GM18861 (cell line): ENCODE results near the gene EGFL8.
"Not testable (repeated sequence)": the region's sequence is repeated elsewhere in the genome, so short reads cannot be mapped to it uniquely, and the experiment has no call there.

Source experiments
- ATAC-seq: cut with Tn5 transposase; IDR thresholded peaks from one replicate; pipeline ENCODE4 v1.9.1; 2021; ENCODE audit not compliant: unreplicated experiment

EGFL8 gene

GRCh38 chr6:32182555-32182981 lies 18.2 kb downstream of the EGFL8 start:
- no peak for ATAC-seq

GRCh38 chr6:32183030-32183429 lies 18.6 kb downstream of the EGFL8 start:
- ATAC-seq, result no peak

- ATAC-seq, result no peak
Measured at GRCh38 chr6:32183483-32184083, 19.2 kb downstream of the EGFL8 start.

DNA sequence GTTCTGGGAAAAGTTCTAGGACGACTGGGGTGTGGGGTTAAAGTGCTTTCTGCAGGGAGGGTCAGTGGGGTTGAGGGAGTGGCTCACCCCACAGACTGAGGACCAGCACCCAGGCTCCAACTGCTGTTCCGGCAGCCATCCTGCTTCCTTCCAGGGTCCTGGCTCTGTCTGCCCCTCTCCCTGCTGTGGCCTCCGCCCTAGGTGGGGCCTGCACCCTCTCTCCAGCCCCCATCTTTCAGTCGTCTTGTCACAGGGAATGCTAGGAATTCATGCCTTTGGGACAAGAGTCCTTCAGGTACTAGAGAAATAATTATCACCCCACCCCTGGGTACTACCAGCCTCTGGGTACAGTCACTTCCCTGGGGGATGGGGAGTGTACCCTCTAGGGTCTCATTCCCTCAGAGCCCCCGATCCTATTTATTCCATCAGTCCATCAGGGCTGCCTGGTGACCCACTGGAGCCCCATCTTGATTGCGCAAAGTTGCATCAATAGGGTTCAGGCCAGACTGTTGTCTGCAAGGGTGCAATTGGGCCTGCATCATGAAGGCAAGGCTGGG lies 19.8 kb downstream of the EGFL8 start, which contains the start of gene AGER:
Gene AGER (minus strand): TSS at position 170 of the 557 bp plus-strand sequence. CDS start 31 bp downstream, at position 139.
- no peak for ATAC-seq

DNA sequence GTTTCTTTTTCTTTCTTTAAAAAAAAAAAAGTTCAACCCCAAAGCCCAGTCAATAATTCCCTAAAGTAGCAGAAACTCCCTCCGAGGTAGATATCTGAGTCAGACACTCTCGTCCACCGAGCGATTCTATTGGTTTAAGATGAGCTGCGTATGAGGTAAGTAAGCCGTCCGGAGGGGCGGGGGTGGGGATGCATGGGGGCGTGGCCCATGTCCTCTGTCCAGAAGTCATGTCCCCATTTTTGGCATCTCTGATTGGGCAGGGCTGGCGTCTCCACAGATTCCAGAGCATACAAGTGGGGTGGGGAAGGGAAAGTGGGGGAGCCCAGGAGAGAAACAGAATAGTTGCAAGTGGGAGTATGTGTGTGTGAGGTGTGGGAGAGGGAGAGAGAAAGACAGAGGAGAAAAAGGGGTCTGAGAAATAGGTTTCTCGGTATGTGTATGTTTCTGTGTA lies 21.3 kb downstream of the EGFL8 start:
- ATAC-seq, result not testable (repeated sequence)

- ATAC-seq, result not testable (repeated sequence)
Measured at GRCh38 chr6:32186151-32186840, 21.9 kb downstream of the EGFL8 start.

GRCh38 chr6:32187009-32187709 lies 22.8 kb downstream of the EGFL8 start:
- no peak for ATAC-seq

DNA sequence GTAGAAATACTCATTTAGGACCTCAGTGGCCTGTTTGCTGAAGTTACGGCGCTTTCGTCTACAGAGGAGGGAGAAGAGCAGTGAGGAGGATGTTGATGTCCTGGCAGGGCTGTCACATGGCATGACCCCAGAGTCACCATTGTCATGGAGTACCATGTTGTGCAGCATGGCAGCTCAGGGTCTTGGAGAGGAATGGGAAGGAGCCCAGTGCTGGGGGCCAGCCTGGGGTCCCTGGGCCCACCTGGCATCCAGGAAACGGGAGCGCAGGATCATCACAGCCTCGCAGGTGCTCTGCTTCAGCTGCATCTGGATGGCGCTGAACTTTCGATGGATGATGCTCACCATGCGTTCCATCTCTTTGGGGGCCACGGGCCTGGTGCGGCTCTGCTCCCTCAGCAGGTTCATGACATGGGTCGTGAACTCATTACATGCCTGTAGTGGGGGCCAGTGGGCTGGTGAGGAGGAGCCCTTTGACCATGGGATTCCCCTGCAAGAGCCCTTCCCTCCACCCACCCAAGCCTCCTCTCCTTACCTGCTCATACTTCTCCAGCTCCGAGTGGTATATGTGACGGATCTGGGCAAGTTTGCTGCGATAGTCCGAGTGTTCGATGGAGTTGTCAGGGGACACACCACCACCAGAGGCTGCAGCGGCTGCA lies 23.5 kb downstream of the EGFL8 start:
- not testable (repeated sequence) for ATAC-seq

- ATAC-seq, result no peak
Measured at GRCh38 chr6:32188381-32189068, 24.1 kb downstream of the EGFL8 start.

DNA sequence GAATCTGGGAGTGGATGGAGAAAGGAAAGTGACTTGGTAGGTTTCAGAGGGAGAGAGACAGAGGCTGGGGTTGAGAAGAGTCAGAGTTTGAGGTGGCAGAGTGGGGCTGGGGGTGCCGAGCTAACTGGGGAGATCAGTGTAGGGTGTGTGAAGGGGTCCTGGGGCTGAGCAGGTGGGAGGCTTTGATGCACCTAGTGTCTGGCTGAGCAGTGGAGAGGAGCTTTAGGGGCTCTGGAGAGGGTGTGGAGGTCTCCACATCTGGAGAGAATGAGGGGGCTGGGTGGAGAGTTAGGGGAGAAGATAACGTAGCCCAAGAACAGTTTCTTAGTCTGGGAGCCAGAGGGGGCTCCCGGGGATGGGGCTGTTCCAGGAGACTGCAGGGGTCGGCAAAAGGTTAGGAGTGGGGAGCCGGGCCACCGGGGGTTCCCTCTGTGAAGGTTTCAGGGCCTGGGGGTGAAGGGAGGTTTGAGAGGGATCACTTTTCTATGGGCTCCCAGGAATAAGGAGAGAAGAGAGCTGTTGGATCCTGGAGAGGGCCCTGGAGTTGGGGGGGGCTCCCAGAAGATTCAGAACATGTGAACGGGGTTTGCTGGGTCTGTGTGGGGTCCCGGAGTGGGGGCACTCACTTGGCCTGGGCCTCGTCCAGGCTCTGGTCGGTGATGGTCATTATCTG lies 24.8 kb downstream of the EGFL8 start:
- no peak for ATAC-seq

- ATAC-seq, result no peak
Measured at GRCh38 chr6:32189742-32190053, 25.3 kb downstream of the EGFL8 start.

GRCh38 chr6:32190054-32190851 lies 25.9 kb downstream of the EGFL8 start, which contains the start of gene PBX2:
Gene PBX2, minus strand, starts transcription at chr6:32190202. Its CDS starts 287 bp downstream, at chr6:32189915.
- ATAC-seq, result no peak

DNA sequence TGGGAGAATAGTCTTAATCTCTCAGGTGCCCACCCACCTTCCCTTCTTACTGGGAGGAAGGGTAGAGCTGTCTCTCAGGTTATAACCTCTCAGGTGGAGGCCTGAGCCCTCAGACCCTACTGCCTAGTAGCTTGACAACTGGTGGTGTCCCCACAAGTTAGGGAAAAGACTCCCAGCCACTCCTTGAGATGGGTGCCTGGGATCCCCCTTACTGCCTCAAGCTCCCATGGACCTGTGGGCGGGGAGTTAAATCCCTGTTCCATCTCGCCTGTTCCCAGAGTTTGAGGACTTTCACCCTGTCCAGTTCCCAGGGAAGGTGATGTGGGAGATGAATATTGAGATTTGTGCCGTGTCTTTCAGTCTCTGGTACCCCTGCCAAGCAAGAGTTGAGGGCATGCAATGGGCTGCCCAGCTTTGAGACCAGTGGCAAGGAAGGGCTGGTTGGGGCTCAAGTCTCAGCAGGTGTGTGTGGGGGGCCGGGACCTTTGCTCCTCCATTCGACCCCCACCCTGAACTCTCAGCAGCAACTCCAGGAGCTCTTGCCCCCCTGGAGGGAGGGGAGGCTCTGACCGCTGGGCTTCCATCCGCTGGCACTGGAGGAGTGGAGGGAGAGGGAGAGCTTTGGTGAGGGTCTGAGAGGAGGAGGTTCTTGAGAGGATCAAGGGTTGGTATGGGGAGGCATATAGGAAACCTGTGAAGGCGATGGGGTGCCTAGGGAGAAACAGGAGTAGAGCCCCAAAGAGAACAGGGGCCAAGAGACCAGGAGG lies 26.7 kb downstream of the EGFL8 start:
- no peak for ATAC-seq

DNA sequence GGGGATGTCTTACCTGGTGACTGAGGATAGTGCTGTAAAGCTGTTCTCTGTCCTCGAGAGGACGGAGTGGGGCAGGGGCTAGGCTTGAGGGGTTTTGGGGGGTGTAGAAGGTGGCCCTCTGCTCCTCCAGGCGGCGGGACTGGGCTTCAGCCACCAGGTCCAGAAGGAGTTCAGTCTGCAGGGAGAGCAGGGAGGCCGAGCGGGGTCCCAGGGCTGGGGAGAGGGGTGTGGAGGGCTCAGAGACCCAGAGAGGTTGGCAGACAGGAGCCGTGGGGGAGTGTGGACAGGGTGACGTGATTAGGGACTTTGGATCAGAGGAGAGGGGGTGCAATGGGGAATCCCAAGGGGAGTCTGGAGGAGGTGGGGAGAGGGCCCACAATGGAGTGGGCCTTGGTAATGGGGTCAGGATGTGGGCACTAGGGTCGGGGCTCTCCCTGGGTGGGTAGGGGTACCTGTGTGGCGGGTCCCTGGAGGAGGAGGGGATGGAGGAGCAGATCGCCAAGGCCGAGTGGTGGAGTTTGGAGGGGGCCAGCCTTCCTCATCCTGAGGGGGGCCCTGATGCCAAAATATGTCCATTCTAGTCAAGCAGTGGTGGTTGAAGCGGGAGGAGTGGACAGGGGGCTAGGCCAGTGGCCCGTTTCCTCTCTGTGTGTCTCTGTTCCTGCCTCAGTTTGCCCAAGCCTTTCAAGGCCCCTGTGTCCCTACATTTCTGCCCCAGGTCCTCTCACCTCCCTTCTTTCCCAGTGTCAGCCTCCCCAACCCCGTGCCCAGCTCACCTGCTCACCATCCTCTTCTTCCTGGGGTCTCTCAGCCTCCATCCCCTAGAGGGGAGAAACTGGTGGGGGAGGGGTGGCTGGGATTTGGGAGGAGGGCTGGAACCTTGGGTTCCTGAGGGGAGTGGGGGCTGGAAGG lies 27.6 kb downstream of the EGFL8 start:
- ATAC-seq, result no peak

- no peak for ATAC-seq
Measured at GRCh38 chr6:32192608-32193039, 28.2 kb downstream of the EGFL8 start, which contains the start of gene GPSM3. Gene GPSM3, minus strand, starts transcription at chr6:32192643. Its CDS starts 130 bp downstream, at chr6:32192513.

GRCh38 chr6:32193096-32193495 lies 28.7 kb downstream of the EGFL8 start:
- not testable (repeated sequence) for ATAC-seq

DNA sequence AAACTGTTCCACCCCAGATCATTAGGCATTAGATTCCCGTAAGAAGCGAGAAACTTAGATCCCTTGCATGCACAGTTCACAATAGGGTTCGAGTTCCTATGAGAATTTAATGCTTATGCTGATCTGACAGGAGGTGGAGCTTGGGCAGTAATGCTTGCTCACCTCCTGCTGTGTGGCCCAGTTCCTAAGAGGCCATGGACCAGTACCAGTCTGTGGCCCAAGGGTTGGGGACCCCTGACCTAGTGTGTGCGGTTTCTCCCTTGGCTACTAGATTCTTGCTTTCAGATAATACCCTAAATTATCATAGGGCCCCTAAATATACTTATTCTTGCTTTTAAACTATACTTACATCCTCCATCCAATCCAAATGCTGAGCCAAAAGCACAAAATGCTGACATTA lies 30.0 kb downstream of the EGFL8 start:
- ATAC-seq, result no peak
